GM19467 (cell line): ENCODE data around the gene CAPN14.

Experiments
- ATAC-seq: cut with Tn5 transposase; IDR thresholded peaks from one replicate; pipeline ENCODE4 v1.9.1; 2021; ENCODE audit warnings: mild to moderate bottlenecking, moderate library complexity; ENCODE audit not compliant: unreplicated experiment

Gene CAPN14

GRCh38 chr2:31148514-31148913 lies 68.8 kb downstream of the CAPN14 start:
- ATAC-seq = no peak

DNA sequence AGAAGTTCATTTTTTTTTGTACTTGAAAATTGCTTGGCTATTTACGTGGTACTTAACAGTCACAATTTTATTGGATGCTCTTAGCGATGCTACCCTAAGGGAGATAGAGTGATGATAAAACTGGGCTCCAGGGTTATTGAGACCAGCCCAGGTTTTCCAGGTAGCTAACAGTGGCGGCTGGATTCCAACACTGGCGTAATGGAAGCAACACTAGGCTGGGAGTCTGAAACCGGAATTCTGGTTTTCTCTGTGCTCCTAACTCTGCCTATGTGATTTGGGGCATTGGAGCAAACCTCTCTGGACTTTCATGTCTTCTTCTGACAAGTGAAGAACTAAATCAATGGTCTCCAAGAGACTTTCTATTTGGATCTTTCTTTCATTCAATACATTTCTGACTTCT lies 69.7 kb downstream of the CAPN14 start:
- ATAC-seq = no peak

DNA sequence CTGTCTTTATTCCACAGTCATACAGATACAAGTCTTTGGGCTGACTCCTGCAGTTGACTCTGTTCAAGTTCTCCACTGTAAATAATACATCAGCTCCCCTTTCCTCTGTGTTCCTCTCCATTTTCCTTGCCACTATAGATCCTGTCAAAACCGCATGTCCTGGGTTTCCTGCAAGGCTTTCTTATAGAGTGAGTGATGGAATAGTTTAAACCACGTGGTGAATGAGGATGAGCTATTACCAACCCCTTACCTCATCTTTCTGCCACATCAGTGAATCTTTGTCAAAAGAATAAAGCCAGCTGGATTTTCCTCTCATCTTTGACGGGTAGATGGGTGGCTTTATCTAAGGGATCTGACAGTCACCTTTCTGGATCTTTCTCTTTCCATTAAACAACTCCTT lies 75.2 kb downstream of the CAPN14 start:
- no peak for ATAC-seq

GRCh38 chr2:31141443-31142085 lies 75.8 kb downstream of the CAPN14 start:
- no peak for ATAC-seq

DNA sequence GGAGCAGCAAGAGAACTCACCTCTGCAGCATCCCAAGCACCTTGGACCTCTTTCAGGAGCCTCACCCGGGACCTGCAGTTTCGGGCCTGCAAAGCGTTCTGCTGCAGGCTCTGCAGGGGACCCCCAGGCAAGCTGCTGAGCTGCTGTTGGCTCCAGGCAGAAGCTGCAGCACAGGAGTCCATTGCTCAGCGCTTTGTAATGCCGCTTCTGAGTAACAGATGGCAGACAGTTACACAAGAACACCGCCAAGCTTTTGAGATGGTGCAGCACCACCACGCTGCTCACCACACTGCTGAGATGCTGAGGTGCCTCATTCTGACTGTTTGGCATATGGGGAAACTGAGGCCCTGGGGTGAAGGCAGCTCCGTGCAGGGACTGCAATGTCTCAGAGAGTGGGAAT lies 77.2 kb downstream of the CAPN14 start:
- no peak for ATAC-seq

DNA sequence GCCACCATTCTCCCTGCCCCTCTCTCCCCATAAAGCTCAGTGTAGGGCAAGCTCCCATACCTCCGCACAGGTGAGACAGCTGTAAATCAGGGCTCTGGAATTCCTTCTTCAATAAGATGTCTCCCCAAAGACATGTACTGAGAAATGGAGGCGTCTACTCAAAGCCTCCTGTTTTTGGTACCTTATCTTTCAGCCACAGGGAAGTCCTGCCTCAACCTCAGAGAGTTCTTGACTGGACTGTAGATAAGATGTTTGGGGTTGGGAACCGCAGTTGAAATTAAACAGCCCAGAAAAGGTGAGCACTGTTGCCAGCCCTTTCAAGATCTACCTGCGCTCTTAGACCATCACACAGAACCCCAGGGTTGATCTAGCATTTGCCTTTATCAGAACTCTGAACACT lies 77.6 kb downstream of the CAPN14 start:
- ATAC-seq = no peak

- no peak for ATAC-seq
These were observed 79.0 kb downstream of the CAPN14 start, which contains the start of gene GALNT14 for GRCh38 chr2:31138037-31138962. GALNT14 (minus strand) TSS chr2:31138440; CDS start chr2:31138086, 354 bp downstream.

GRCh38 chr2:31137211-31138036 lies 79.9 kb downstream of the CAPN14 start:
- no peak for ATAC-seq

DNA sequence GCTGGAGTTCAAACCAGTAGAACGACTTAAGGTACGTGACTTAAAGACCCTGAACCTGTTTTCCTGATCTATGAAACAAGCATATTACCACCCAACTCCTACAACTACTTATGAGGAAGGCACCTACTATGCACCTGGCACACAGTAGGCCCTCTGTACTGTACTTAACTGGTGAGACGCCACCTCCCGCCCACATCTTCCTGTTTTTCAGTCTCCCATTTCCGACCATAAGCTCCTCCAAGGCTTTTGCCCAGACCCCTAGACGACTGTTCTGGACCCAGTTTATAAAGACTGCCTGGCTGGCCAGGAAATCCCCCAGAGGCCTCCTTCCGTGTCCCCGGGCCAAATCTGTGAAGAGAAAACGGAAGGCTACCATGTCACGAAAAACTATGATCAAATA lies 80.6 kb downstream of the CAPN14 start:
- ATAC-seq = no peak

DNA sequence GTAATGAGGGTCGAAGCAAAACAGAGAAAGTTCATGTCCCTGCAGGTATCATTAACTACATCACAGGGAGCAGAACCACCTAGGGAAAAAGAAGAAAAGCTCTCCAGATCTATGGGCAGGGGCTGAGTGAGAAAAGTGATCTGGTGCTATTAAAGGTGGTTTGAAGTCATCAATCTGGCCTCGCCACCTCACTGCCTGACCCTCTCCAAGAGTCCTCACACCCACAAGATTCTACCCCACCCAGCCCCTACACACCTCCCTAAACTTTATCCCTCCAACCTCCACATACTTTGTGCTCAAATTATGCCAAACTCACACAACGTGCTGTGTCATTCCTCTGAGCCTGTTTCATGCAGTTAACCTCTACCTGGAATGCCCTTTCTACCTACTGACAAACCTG lies 81.3 kb downstream of the CAPN14 start:
- no peak for ATAC-seq

DNA sequence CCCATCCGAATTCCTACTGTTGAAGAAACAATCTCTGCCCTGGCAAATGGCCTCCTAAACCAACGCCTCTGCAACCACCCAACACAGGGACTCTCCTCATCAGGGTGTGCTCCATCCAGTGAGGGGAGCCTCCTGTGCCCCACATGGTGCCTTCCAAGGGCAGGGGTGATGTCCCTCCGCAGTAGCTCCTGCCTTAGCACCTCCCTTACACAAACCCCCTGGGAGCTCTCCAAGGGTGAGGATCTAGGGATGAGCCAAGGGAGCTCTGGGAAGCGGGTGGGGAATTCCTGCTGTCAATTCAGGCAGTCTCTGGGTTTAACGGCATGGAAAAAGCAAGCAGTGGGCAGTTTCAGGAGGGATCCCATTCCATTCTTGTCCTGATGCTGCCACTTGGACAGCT lies 82.8 kb downstream of the CAPN14 start:
- ATAC-seq = no peak

GRCh38 chr2:31132786-31133185 lies 84.5 kb downstream of the CAPN14 start:
- ATAC-seq = no peak

DNA sequence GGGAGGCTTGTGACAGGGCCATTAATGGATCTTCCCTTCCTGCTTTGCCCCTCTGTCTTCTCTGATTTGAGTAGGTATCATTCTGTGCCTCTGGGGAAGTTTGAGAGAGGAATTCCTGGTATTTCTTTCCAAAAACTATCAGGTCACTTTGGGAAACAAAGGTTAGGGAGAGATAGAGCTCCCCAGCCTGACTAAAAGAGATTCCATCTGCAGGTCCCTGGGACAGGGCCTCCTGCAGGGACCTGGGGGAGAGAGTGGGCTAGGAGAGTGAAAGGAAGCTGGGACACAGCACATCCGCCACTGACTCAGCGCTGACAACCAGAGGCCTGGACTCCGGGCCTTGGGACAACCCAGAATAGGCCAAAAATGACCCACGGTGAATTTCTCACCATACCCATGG lies 85.4 kb downstream of the CAPN14 start:
- no peak for ATAC-seq

GRCh38 chr2:31129375-31130171 lies 87.7 kb downstream of the CAPN14 start:
- no peak for ATAC-seq

GRCh38 chr2:31127931-31128330 lies 89.4 kb downstream of the CAPN14 start:
- ATAC-seq = no peak

GRCh38 chr2:31125918-31126695 lies 91.2 kb downstream of the CAPN14 start:
- ATAC-seq = no peak

DNA sequence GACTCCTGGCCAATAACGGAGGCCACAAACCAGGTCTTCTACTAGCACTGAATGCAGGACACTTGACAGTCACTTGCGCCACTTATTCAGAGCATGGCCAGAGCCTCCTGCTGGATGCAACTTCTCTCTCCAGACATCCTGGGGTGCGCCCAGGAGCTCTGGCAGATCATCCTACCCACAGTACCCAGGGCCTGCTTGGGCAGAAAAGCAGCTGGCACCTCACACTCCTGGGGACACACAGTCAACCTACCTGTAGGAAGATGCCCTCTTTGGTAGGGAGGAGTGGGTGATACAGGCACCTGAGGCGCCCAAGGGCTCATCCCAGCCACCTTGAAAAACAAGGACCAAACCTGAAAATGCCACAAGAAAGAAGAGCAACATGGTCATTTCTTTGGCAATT lies 92.4 kb downstream of the CAPN14 start:
- no peak for ATAC-seq
